Testis (tissue), 3 donors: ENCODE measurements around the gene SURF2. TPM values are rescaled to one million over a fixed set of nuclear protein-coding genes. Genes with fewer than 3 reads are reported as not detected.

ENCODE experiments used
- DNase-seq: peaks from one replicate; pipeline ENCODE4 v3.0.0-alpha.2; 2019
- H3K27ac ChIP-seq, 2 donors: fragments of 200-600 bp; sonication (generic); one replicate each; pipeline ENCODE4 v1.5.1; 2019
- H3K27me3 ChIP-seq: fragments of 200-600 bp; sonication (generic); one replicate; pipeline ENCODE4 v1.5.1; 2019
- H3K36me3 ChIP-seq: fragments of 200-600 bp; sonication (generic); one replicate; pipeline ENCODE4 v1.5.1; 2017; ENCODE audit warnings: low read depth; ENCODE audit errors: missing control alignments
- H3K4me1 ChIP-seq: fragments of 200-600 bp; sonication (generic); one replicate; pipeline ENCODE4 v1.5.1; 2019
- H3K4me3 ChIP-seq, 2 donors: fragments of 200-600 bp; sonication (generic); one replicate each; pipeline ENCODE4 v1.5.1; 2017 to 2019
- H3K9me3 ChIP-seq: fragments of 200-600 bp; sonication (generic); one replicate; pipeline ENCODE4 v1.5.1; 2017
- POLR2A ChIP-seq: fragments of 450-650 bp; IDR thresholded peaks from one replicate; pipeline ENCODE4 v1.6.1; 2017; ENCODE audit warnings: antibody characterized with exemption, mild to moderate bottlenecking, moderate library complexity
- WGBS, 2 donors: methylation state at CpG; one replicate each; pipeline ENCODE4 v1.1.5; 2018; 5-methylcytosine and 5-hydroxymethylcytosine counted together
- intact Hi-C: fragments of 100-400 bp; cut with DNase I; formaldehyde crosslinking; loops from one replicate; pipeline ENCODE4 v1.15.1; 2023; ENCODE audit warnings: low total_unique reads
- polyA plus RNA-seq: library from polyadenylated mRNA; stranded (reverse); fragments of 350-450 nt; fragmentation: Illumina TruSeq; extraction: RNeasy Lipid Tissue Mini Kit (QIAGEN cat#74804); gene quantifications from one replicate; pipeline ENCODE4 v1.2.3, GENCODE V29; 2014; ENCODE audit warnings: low read depth, low replicate concordance; ENCODE audit not compliant: insufficient read depth
- small RNA-seq, 2 donors: library from RNA; depleted of rRNA; stranded (forward); fragments of <200 nt; gene quantifications; one replicate each; pipeline ENCODE3, GENCODE V24; 2016
- total RNA-seq, 2 donors: library from RNA; depleted of rRNA; stranded (reverse); fragments of >200 nt; gene quantifications; one replicate each; pipeline ENCODE4 v1.2.3, GENCODE V29; 2016
- TF ChIP-seq, protein P1 (sequence below), 3 experiments: fragments of 450-650 bp in 2 of 3; fragments of 200-600 bp in 1 of 3; sonication (generic) in 1 of 3; IDR thresholded peaks; one replicate each; pipeline ENCODE4 v1.5.1; 2016 to 2019; ENCODE audit warnings: antibody characterized with exemption in 3 of 3, mild to moderate bottlenecking in 2 of 3, moderate library complexity in 1 of 3

The SURF2 gene
- total and polyA plus RNA-seq, 3 donors from 2014 or later, result 103 to 160 (median 121) TPM

DNA sequence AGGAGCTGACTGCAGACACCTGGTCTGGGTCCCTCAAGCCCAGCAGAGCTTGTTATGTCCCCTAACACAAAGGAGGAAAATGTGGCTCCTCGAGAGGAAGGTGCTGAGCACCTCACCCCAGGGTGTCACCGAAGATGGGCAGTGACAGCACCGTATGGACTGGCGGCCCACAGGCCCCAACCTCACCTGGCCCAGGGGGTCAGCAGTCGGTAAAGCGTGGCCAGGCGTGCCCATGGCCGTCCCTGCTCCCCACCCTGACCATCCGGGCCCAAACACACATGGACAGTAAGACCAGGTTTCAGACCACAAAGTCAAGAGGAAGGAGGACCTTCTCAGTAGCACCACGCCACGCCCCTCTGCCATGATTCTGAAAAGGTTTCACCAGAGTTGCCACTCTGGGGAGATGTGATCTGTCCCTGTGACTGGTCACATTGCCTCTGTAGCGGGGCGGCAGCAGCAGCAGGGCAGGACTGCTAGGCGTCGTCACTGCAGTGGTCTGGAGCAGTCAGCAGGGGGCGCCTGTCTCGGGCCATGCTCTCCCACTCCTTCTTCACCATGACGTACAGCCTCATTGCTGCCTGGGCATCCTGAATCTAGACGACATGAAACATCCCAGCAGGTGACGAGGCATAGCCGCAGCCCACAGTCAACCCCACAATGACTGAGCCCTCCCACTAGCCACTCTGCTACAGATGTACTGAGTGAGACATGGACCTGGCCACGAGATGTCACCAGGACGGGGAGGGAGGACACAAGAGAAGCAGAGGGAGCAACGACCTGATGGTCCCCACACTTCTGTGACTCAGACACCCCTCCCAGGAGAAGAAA is 50.3 kb downstream of the SURF2 start:
- intact Hi-C loops, result loop anchor here (5.0 kb wide), 1 partner anchor 76 kb away; no protein-coding TSS in a partner anchor
- H3K36me3 ChIP-seq, result no peaks in the 10 kb centered on the region
- H3K4me3 ChIP-seq, result no peak overlapping the region
- 62 to 73% methylated on average over 10 to 24 of the region's 24 CpGs for WGBS, 2 donors
- no peak overlapping the region for H3K27ac ChIP-seq
- H3K4me1 ChIP-seq, result no peaks in the 10 kb centered on the region
- DNase-seq, result peak; percentile 82
- no peak for TF ChIP-seq POLR2A
- TF ChIP-seq, protein P1, sequence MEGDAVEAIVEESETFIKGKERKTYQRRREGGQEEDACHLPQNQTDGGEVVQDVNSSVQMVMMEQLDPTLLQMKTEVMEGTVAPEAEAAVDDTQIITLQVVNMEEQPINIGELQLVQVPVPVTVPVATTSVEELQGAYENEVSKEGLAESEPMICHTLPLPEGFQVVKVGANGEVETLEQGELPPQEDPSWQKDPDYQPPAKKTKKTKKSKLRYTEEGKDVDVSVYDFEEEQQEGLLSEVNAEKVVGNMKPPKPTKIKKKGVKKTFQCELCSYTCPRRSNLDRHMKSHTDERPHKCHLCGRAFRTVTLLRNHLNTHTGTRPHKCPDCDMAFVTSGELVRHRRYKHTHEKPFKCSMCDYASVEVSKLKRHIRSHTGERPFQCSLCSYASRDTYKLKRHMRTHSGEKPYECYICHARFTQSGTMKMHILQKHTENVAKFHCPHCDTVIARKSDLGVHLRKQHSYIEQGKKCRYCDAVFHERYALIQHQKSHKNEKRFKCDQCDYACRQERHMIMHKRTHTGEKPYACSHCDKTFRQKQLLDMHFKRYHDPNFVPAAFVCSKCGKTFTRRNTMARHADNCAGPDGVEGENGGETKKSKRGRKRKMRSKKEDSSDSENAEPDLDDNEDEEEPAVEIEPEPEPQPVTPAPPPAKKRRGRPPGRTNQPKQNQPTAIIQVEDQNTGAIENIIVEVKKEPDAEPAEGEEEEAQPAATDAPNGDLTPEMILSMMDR (IDR thresholded peaks at IDR 0.05), result peak; percentile 71 to 87 (median 78)
- H3K27me3 ChIP-seq, result no peaks in the 10 kb centered on the region
- H3K9me3 ChIP-seq, result no peaks in the 10 kb centered on the region

DNA sequence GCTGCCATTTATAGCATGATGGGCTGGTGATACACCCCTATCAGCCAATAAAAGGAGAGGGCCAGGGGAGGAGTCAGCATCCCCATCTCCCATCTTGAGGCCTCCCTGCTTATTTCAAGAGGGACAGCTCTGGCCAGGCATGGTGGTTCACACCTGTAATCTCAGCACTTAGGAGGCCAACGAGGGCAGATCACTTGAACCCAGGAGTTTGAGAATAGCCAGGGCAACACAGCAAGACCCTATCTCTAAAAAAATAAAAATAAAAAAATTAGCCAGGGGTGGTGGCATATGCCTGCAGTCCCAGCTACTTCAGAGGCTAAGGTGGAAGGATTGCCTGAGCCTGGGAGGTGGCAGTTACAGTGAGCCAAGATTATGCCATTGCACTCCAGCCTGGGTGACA is 51.7 kb downstream of the SURF2 start:
- Histone ChIP-seq H3K4me3 (no peak overlapping the region), H3K27ac (no peak overlapping the region), H3K9me3 (no peaks in the 10 kb centered on the region), H3K4me1 (no peaks in the 10 kb centered on the region), H3K36me3 (peaks cover 3% of the 10 kb centered on the region), H3K27me3 (no peaks in the 10 kb centered on the region)
- intact Hi-C loops, result loop anchor here (5.0 kb wide), 1 partner anchor 74 kb away; no protein-coding TSS in a partner anchor
- TF ChIP-seq, protein P1 (IDR thresholded peaks at IDR 0.05), result no peak
- no peak for TF ChIP-seq POLR2A
- 95 to 100% methylated on average over 1 of the region's 1 CpG for WGBS, 2 donors
- no peak for DNase-seq

Small RNA genes within 50 kb of the gene (small RNA-seq; reads per million reads assigned to genes)
- 0 reads per million in 2 donors for gene RF00019
- gene SNORD24, result 0 reads per million in 2 donors
- 0 reads per million in 2 donors for gene SNORD36A
- gene SNORD36B, result 0 reads per million in 2 donors
- gene SNORD36C, result 0 reads per million in 2 donors

Other genes starting within 250 kb of the SURF2 start
- gene RALGDS, start 235.3 kb upstream of the SURF2 start, total RNA-seq, result 10 to 100 TPM; 32.5 to 42.4 TPM
- 23.0 TPM for gene RALGDS, start 235.3 kb upstream of the SURF2 start, polyA plus RNA-seq
- gene GBGT1, start 192.6 kb upstream of the SURF2 start, total RNA-seq, result 10 to 100 TPM in 1 of 2 donors, 1 to 10 TPM in 1; 5.6 to 11.2 TPM
- 4.0 TPM for gene GBGT1, start 192.6 kb upstream of the SURF2 start, polyA plus RNA-seq
- 10 to 100 TPM; 34.0 to 53.0 TPM for gene OBP2B, start 147.3 kb upstream of the SURF2 start, total RNA-seq
- 35.1 TPM for gene OBP2B, start 147.3 kb upstream of the SURF2 start, polyA plus RNA-seq
- gene ABO, start 81.3 kb upstream of the SURF2 start, total RNA-seq, result 10 to 100 TPM; 25.6 to 31.1 TPM
- gene ABO, start 81.3 kb upstream of the SURF2 start, polyA plus RNA-seq, result 10.4 TPM
- gene SURF6, start 20.4 kb upstream of the SURF2 start, total RNA-seq, result 10 to 100 TPM; 28.5 to 36.0 TPM
- 19.8 TPM for gene SURF6, start 20.4 kb upstream of the SURF2 start, polyA plus RNA-seq
- 10 to 100 TPM; 25.9 to 29.3 TPM for gene MED22, start 8.4 kb upstream of the SURF2 start, total RNA-seq
- gene MED22, start 8.4 kb upstream of the SURF2 start, polyA plus RNA-seq, result 20.2 TPM
- 1,000 to 10,000 TPM in 1 of 2 donors, 100 to 1,000 TPM in 1; 856 to 1,453 TPM for gene RPL7A, start 8.3 kb upstream of the SURF2 start, total RNA-seq
- 1,924 TPM for gene RPL7A, start 8.3 kb upstream of the SURF2 start, polyA plus RNA-seq
- gene SURF1, start 63 bp upstream of the SURF2 start, total RNA-seq, result 10 to 100 TPM; 51.4 to 58.9 TPM
- gene SURF1, start 63 bp upstream of the SURF2 start, polyA plus RNA-seq, result 71.0 TPM
- 100 to 1,000 TPM; 150 to 151 TPM for gene SURF4, start 19.5 kb downstream of the SURF2 start, total RNA-seq
- gene SURF4, start 19.5 kb downstream of the SURF2 start, polyA plus RNA-seq, result 163 TPM
- gene STKLD1, start 19.8 kb downstream of the SURF2 start, total RNA-seq, result 10 to 100 TPM in 1 of 2 donors, 1 to 10 TPM in 1; 8.4 to 20.9 TPM
- gene STKLD1, start 19.8 kb downstream of the SURF2 start, polyA plus RNA-seq, result 33.1 TPM
- 10 to 100 TPM; 31.4 to 31.5 TPM for gene REXO4, start 61.5 kb downstream of the SURF2 start, total RNA-seq
- gene REXO4, start 61.5 kb downstream of the SURF2 start, polyA plus RNA-seq, result 36.7 TPM
- 10 to 100 TPM; 15.4 to 21.2 TPM for gene ADAMTS13, start 65.8 kb downstream of the SURF2 start, total RNA-seq
- 15.6 TPM for gene ADAMTS13, start 65.8 kb downstream of the SURF2 start, polyA plus RNA-seq
- 10 to 100 TPM; 43.3 to 47.9 TPM for gene CACFD1, start 103.4 kb downstream of the SURF2 start, total RNA-seq
- gene CACFD1, start 103.4 kb downstream of the SURF2 start, polyA plus RNA-seq, result 34.7 TPM
- 1 to 10 TPM; 2.6 to 3.5 TPM for gene SLC2A6, start 122.5 kb downstream of the SURF2 start, total RNA-seq
- 2.9 TPM for gene SLC2A6, start 122.5 kb downstream of the SURF2 start, polyA plus RNA-seq
- not detected for gene MYMK, start 168.4 kb downstream of the SURF2 start, total RNA-seq
- 0.87 TPM for gene MYMK, start 168.4 kb downstream of the SURF2 start, polyA plus RNA-seq
- 10 to 100 TPM in 1 of 2 donors, 1 to 10 TPM in 1; 9.4 to 11.1 TPM for gene ADAMTSL2, start 178.2 kb downstream of the SURF2 start, total RNA-seq
- gene ADAMTSL2, start 178.2 kb downstream of the SURF2 start, polyA plus RNA-seq, result 3.8 TPM